ENCODE measurements around the gene CNR2. TPM values are rescaled to one million over a fixed set of nuclear protein-coding genes. Genes with fewer than 3 reads are reported as not detected.

Gene CNR2
- total and polyA plus RNA-seq, 2 of the 4 experiments (the other 2 are of a cell fraction) = not detected

GRCh38 chr1:23867895-23868556 lies 45.1 kb downstream of the CNR2 start, which contains the start of gene FUCA1:
Gene FUCA1 (minus strand): TSS chr1:23868290. CDS start chr1:23868286, 4 bp downstream.
- no peaks in the 10 kb centered on the region; the same call in 1 of the 2 replicates for H3K9me3 ChIP-seq (ENCODE audit: control insufficient read depth, insufficient read depth, low read length)
- no peak within 1 kb of the TSS for H4K5ac ChIP-seq (ENCODE audit: low read depth, low read length)
- WGBS, 2 experiments (ENCODE audit: extremely low coverage in 2 of 2, insufficient read length in 1 of 2) = 1% methylated on average over 64 of the region's 71 CpGs; no CpG with 5 or more reads in 1 of the 2 experiments
- peak within 1 kb of the TSS; percentile 96 for H2AFZ ChIP-seq (replicated peaks; ENCODE audit: low read length, poor library complexity)
- H3K56ac ChIP-seq (ENCODE audit: extremely low read depth, insufficient read depth, low read length) = no peak within 1 kb of the TSS
- ChIA-PET POLR2A (ENCODE audit: unreplicated experiment) (no interaction called here), CTCF (interaction anchor here (1.1 kb wide), 1 partner anchor 13 kb away, joined by 4 read pairs; no protein-coding TSS in a partner anchor)
- no peaks in the 10 kb centered on the region for H3K4me1 ChIP-seq (ENCODE audit: control insufficient read depth, insufficient read depth, low read length)
- no peak within 1 kb of the TSS for H2BK20ac ChIP-seq (ENCODE audit: low read depth, low read length)
- in situ Hi-C loops (cut with MboI; ENCODE audit: low sequenced_read_pairs) (no loop called here), dilution Hi-C loops (cut with HindIII; ENCODE audit: low sequenced_read_pairs, unreplicated experiment) (no loop called here), intact Hi-C loops (cut with micrococcal nuclease) (loop anchor here (1.0 kb wide), 2 partner anchors 59 to 96 kb away; no protein-coding TSS in a partner anchor)
- H2AK9ac ChIP-seq (replicated peaks; ENCODE audit: low read depth, low read length, poor library complexity) = peak within 1 kb of the TSS; percentile 42
- H4K91ac ChIP-seq (ENCODE audit: insufficient read depth, low read depth, low read length) = no peak within 1 kb of the TSS
- no peak within 1 kb of the TSS for H3K27ac ChIP-seq (ENCODE audit: insufficient read depth, low read length)
- H3K23ac ChIP-seq (ENCODE audit: low read depth, low read length) = no peak within 1 kb of the TSS
- no peaks in the 10 kb centered on the region for H3K36me3 ChIP-seq (ENCODE audit: control insufficient read depth, insufficient read depth, low read length)
- H4K20me1 ChIP-seq (ENCODE audit: insufficient read depth, low read length) = no peaks in the 10 kb centered on the region
- H2BK120ac ChIP-seq (ENCODE audit: low read depth, low read length) = no peak within 1 kb of the TSS
- H2AK5ac ChIP-seq (ENCODE audit: low read depth, low read length) = no peak within 1 kb of the TSS
- H3K4me3 ChIP-seq (ENCODE audit: insufficient read depth, low read depth, low read length) = peak within 1 kb of the TSS; percentile 61
- H3K4me2 ChIP-seq (ENCODE audit: low read depth, low read length) = peak within 1 kb of the TSS; percentile 82
- H2BK15ac ChIP-seq (ENCODE audit: low read depth, low read length) = no peak within 1 kb of the TSS
- no peaks in the 10 kb centered on the region for H3K79me1 ChIP-seq (ENCODE audit: low read depth in 1 of 2, low read length in 2 of 2)
- H3K9ac ChIP-seq (ENCODE audit: low read depth, low read length) = no peak within 1 kb of the TSS
- peaks cover 24% of the 10 kb centered on the region for H3K27me3 ChIP-seq (ENCODE audit: control insufficient read depth, insufficient read depth, low read length)
- no peak within 1 kb of the TSS for H3K14ac ChIP-seq (replicated peaks; ENCODE audit: low read depth, low read length)
- DNase-seq (peak; percentile 77), ATAC-seq (ENCODE audit: low read depth) (peak; percentile 99)
- no peak within 1 kb of the TSS for H3K4ac ChIP-seq (ENCODE audit: low read depth, low read length)
- BruUV-seq (replicated peaks) = no TSS peak
- no peak within 1 kb of the TSS for H2BK5ac ChIP-seq (ENCODE audit: low read depth, low read length, poor library complexity, severe bottlenecking)
- peak within 1 kb of the TSS in 1 of 2 experiments; percentile 4; a peak in 1 of 4 replicates for H4K8ac ChIP-seq (ENCODE audit: low read depth in 2 of 2, low read length in 2 of 2)
- H3K9me1 ChIP-seq (ENCODE audit: insufficient read depth, low read length) = no peaks in the 10 kb centered on the region
- no peak within 1 kb of the TSS for H3K18ac ChIP-seq (ENCODE audit: low read depth, low read length)
- TF ChIP-seq SMC3 (IDR thresholded peaks at IDR 0.05; ENCODE audit: low read depth, low read length) (peak; percentile 73), POLR2A (IDR thresholded peaks at IDR 0.05; ENCODE audit: low read depth, low read length) (no peak), USF2 (IDR thresholded peaks at IDR 0.05; ENCODE audit: low read depth, low read length) (no peak), NFE2L2 (IDR thresholded peaks at IDR 0.05; ENCODE audit: low read depth, low read length) (no peak), MXI1 (IDR thresholded peaks at IDR 0.05; ENCODE audit: borderline replicate concordance, low read depth, low read length) (no peak), CTCF (conservative IDR thresholded peaks at IDR 0.05; ENCODE audit: low read depth, low read length) (peak; percentile 84), RFX5 (IDR thresholded peaks at IDR 0.05; ENCODE audit: low read depth, low read length) (no peak), RAD21 (IDR thresholded peaks at IDR 0.05; ENCODE audit: low read length) (peak; percentile 60), ELK1 (IDR thresholded peaks at IDR 0.05; ENCODE audit: borderline replicate concordance, low read depth, low read length) (no peak), BHLHE40 (IDR thresholded peaks at IDR 0.05; ENCODE audit: low read depth, low read length) (no peak), MAZ (IDR thresholded peaks at IDR 0.05; ENCODE audit: borderline replicate concordance, low read depth, low read length) (no peak), CHD1 (IDR thresholded peaks at IDR 0.05; ENCODE audit: low read depth, low read length) (no peak), RCOR1 (IDR thresholded peaks at IDR 0.05; ENCODE audit: insufficient replicate concordance, low read length) (no peak), MAFK (IDR thresholded peaks at IDR 0.05; ENCODE audit: low read depth, low read length) (no peak), FOS (IDR thresholded peaks at IDR 0.05; ENCODE audit: low read depth, low read length) (no peak)
